ENCODE measurements around the gene LRRN2. TPM values are rescaled to one million over a fixed set of nuclear protein-coding genes. Genes with fewer than 3 reads are reported as not detected.
"Not testable (repeated sequence)": the region's sequence is repeated elsewhere in the genome, so short reads cannot be mapped to it uniquely, and the experiment has no call there.

LRRN2 gene
- total RNA-seq, 2 experiments from 2014 or later: 0.15 TPM; not detected in 1

DNA sequence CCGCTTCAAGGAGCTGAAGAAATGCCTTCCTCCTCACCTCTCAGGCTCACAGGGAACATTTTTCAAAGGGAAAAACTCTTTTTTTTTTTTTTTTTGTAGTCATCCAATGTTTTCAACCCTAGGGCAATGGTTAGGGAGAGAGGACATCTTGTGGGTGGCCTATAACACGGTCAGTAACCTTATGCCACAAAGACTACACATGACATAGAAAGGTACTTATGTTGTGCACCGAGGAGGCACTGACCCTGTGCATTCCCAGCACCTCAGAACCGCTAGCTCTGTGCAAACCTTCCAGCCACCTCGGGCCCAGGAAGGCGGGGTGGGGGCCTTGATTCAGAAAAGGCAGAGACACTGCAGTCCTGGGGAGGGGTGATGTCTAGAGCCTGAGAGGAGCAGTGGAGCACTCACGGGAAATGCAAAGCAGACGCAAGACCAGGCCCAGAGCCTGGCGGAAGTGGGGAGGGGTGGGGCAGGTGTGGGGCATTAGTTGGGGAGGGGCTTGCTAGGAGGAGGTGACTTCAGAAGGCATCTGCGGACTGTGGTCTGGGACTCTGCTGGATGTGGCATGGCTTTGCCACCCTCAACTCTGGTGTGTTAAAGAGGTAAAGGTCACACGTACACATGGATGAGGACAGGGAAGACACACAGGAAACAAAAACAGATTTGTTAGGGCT is 100.7 kb downstream of the LRRN2 start:
- CTCF ChIA-PET: interaction anchor here (0.5 kb wide), 1 partner anchor 686 kb away, joined by 5 read pairs; no protein-coding TSS in a partner anchor
- POLR2A ChIA-PET: no interaction called here

DNA sequence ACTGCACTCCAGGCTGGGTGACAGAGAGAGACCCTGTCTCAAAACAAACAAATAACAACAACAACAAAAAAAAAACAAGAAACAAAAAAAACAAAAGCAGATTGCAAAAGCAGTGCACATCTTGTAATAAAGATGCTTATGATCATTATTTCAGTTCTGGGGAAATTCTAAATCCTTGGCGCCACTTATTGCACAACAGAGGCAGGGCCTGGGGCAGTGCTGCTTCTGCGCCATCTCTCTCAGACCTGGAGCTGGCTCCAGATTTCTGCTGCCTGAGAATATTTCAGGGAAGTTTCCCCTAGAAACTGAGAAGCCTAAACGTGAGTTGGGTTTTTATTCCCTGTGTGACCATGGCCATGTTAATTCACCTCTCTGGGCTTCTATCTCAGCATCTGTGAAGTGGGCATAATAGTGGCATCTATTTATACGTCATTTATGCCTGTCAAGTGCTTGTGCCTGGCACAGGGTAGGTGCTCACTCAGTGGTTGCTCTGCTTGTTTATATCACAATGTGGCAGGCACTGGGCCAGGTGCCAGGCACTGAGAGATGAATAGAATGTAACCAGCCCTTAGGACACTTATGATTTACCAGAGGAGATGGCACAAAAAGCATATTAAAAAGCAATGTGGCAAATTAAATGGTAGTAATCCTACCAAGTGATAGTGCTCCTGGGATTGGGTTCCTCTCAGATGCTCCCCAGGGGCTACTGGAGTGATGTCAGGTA is 101.5 kb downstream of the LRRN2 start:
- CTCF ChIA-PET: interaction anchor here (0.5 kb wide), 1 partner anchor 685 kb away, joined by 5 read pairs; no protein-coding TSS in a partner anchor
- POLR2A ChIA-PET: no interaction called here

DNA sequence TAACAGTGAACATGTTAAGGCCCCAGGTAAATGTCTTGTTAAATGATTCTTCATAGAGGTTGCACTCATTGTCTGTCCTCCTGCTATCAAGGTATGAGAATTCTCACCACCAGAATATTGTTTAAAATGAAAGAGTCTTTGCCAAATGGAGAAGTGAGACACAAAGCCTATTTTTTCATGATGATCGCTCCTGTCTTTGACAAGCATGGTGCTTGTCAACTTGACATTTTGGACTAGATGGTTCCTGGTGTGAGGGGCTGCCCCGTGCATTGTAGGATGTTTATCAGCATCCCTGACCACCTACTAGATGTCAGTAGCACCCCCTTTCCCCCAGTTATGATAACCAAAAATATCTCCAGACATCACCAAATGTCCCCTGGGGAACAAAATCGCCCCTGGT is 103.8 kb downstream of the LRRN2 start:
- ChIA-PET CTCF (no interaction called here), POLR2A (no interaction called here)

DNA sequence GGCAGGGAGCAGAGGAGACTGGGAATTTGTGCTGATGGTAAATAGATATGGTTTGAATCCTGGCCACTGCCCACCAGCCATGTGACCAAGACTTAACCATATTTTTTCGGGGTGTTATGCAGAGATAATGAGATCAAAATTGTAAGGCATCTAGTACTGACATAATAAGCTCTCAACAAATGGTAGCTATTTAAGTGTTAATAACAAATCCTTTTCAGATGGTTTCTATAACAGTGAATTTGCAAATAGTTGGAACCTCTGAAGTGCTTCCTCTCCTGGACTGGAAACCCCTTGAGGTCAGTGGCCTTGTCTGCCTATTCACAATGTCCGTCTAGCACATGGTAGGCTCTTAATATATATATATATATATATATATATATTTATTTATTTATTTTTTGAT is 104.7 kb downstream of the LRRN2 start:
- ChIA-PET POLR2A (no interaction called here), CTCF (interaction anchor here (0.7 kb wide), 1 partner anchor 9 kb away, joined by 3 read pairs; no protein-coding TSS in a partner anchor)

DNA sequence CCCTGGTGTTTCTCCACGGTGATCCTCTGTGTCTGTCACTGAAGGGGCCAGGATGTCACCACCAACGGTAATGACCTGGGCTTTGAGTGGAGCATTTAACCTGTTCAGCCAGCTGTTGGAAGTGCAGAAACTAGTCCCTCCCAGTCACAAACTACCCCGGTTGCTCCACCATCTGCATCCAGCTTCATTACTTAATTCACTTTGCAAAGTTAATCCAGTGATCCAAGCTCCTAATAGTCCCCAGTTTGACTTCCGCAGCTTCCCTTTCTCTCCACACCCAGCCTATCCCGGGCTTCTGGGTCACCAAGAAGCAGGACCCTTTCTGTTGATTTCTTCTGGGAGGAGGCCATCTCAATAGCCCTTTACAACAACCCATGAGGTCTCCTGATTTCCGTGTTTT is 105.9 kb downstream of the LRRN2 start:
- CTCF ChIA-PET: no interaction called here
- POLR2A ChIA-PET: no interaction called here

DNA sequence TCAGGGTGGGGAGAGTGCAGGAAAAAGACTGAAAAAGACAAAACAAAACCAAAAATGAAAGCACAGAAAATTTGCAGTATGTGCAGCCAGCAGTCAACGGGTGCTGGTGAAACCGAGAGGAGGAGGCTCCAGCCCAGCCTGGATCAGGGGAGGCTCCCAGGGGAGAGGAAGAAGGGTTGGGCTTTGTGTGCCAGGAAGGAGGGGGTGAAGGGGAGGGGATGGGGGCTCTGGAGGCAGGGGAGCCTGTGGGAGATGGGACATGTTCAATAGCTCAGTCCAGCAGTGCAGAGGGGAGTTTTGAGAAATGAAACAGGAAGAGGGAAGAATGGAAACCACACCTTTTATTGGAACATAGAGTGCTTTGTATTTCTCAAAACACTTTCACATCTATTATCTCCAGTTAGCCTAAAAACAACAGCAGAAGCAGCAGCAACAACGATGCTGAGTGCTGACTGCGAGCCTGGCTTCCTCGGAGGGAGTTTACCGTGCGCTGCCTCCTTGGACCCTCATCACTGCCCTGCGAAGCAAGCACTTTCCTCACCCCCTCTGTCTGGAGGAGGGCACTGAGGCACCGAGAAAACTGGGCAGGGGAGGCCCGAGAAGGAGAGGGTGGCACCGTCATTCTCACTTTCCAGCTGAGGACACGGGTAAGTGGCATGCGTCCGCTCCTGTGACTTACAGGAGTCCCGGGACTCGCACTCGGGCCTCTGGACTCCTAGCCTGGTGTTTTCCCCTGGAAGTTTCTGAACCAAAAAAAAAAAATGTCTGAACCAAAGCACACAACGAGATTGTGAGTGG is 106.5 kb downstream of the LRRN2 start:
- CTCF ChIA-PET: interaction anchor here (1.7 kb wide), 1 partner anchor 228 kb away, joined by 5 read pairs; no protein-coding TSS in a partner anchor
- POLR2A ChIA-PET: no interaction called here

DNA sequence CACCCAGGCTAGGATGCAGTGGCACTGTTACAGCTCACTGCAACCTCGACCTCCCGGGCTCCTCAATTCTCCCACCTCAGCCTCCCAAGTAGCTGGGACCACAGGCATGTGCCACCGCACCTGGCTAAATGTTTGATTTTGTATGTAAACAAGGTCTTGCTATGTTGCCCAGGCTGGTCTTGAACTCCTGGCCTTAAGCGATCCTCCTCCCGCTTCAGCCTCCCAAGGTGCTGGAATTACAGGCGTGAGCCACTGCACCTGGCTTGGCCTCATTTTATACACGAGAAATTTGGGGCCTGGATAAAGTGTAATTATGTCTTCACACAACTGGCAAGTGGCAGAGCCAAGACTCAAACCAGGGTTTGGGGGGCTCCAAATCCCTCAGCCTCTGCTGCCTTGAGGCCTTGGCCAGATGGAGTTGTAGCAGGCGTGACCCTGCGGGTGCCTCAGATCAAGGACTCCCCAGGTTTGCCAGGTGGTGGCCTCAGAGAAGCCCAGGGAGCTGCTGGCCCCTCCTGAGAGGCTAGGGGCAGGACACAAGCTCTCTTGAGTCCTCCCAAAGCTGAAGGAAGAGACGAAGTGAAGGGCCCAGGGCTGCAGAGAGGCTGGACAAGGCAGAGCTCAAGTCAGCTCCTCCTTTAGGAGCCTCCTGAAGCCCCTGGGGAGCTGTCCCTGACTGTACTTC is 107.6 kb downstream of the LRRN2 start:
- POLR2A ChIA-PET: no interaction called here
- CTCF ChIA-PET: interaction anchor here (1.0 to 1.7 kb wide), 2 partner anchors 168 to 229 kb away, joined by 3 to 5 read pairs; no protein-coding TSS in a partner anchor

DNA sequence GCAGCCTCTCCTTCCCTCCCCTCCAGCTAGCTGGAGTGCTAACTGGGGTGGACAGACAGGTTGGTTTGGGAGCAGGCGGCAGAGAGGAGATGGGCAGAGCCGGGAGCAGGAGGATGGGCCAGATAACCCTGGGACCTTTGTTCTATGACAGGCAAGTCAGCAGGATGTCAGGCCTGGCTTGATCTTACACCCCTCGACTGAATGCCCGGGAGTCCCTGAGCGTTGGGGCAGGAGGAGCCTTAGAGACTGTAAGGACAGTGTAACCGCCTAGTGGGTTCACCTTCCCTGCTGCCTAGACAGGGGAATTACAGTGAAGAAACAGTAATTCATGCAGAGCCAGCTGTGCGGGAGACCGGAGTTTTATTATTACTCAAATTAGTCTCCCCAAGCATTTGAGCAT is 109.1 kb downstream of the LRRN2 start:
- POLR2A ChIA-PET: no interaction called here
- CTCF ChIA-PET: no interaction called here

DNA sequence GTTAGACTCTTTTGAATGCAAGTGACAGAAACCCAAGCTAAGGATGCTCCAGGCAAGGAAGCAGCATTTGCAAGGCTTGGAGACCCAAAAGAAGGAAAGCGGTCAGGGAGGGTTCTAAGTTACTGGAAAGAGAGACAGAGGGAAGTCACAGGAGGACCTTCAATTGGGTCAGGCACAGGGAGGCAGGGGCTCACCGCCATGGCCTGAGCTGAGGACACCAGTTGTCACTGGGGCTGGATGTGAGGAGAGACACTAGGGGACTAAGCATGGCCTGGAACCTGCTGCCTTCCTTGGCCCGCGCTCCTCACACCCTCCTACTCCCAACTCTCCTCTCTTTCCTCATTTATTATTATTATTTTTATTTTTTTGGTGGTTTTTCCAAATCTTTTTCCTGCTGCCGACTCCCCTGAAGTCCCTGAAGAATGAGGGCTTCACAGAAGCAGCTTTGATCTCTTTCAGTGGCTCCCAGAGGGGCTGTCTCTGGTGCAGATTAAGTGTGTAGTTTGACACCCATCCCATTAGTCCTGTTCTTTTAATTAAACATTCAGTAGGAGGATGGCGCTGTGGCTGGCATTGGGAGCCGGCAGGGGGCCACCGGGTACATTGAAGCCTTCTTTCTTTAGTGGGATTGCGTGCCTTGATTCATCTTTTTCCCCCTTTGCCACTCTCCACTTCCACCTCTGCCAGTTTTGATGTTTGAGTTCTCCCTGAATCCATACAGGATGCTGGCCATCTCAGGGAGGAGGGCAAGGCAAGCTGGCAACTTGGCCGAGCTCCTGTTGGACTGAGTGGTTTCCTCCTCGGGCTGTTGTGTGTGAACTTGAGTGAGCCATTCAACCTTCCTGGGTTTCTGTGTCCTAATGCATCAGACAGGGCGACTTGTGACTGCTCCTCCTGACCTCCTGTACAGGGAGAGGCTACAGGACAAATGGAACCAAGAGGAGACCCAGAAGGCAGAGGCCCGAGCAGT is 110.0 kb downstream of the LRRN2 start:
- CTCF ChIA-PET: no interaction called here
- POLR2A ChIA-PET: no interaction called here

DNA sequence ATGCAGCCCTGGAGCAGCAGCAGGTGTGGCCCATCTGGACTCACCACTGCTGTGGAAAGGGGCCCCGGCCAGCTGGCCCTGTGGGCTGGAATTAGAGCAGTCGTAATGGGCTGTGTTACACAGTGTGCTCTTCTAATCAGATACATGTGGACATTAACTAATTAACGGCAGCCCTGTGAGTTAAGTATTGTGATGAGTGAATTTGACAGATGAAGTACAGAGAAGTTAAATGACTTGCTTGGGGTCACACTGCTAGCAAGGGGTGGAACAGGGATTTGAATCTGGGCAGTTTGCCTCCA is 110.7 kb downstream of the LRRN2 start:
- CTCF ChIA-PET: no interaction called here

DNA sequence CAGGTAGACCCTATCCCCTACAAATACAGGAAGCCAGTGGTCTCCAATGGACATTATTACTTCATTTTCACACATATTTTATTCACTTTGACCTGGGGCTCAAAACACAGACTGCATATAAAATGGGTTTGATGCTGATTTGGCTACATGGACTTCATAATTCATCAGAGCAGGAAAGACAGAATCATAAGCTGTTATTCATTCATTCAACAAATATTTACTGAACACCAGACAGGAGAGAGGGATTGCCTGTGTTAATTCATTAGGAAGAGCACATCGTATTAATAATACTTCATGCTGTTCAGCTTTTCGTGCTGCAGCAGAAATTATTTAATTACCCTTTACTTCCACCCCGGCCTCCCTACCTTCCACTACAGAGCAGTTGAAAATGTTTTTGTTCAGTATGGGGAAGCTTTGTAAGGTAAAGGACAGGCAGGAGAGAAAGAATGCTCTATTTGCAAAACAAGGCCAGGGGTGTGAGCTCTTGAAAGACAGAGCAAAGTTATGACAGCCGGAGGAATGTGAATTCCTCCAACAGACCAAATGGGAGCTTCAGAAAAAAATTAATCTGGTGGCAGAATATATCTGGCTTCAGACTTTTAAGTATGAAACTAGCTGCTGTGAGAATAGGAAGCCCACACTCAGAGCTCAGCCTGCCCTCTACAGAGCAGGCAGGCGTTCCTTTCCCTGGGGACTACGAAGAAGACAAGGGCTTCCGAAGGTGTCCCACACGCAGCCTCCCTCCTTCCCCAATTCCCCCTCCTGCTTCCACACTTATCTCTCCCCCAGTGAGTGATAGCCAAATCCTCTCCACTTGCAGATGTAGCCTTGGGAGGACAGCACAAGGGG is 111.3 kb downstream of the LRRN2 start:
- POLR2A ChIA-PET: no interaction called here
- CTCF ChIA-PET: no interaction called here

More for the DNA sequence above, 110.7 kb downstream of the LRRN2 start:
- POLR2A ChIA-PET: no interaction called here

DNA sequence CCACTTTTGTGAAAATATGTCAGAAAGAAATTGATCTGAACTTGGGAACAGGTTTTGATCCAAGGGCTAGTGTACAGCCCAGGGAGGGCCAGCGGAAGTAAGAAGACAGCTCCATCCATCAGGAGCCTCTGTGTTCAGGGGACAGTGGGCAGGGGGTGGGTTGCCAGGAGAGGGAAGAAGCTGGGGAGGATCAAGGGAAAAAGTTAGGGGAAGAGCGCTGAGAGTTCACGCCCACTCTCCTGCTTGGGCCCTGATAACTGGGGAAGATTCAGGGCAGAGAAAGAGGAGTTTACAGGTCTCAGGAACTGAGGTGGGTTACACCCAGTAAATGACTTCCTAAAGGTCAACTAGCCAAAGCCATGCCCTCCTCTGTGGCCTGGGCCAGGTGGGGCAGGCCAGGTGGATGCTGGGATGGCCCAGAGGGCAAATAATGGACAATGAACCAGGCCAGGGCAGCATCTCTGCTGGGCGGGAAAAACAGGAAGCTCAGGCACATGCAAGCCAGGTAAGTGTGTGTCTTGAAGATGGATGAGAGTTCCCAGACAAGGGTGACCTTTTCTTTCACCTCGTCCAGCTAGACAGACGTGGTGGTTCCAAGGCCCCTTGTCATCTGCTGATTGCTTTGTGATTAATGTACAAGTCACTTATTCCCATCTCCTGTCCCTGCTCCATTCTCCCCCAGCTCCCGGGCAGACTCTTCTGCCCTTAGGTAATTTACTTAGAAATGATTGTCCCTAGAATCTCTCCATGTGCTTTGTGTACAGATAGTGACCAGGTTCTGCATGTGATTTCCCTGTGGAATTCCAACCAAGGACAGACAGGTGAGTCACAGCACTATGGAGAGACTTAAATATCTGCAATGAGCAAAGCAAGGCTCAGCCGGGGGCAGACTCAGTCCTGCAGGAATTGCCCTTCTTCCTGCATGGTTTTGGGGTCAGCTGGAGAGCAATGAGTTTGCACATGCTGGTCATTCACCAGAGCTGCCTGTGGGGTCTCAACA is 112.3 kb downstream of the LRRN2 start:
- ChIA-PET POLR2A (no interaction called here), CTCF (interaction anchor here (0.7 to 1.6 kb wide), 2 partner anchors 234 to 329 kb away, joined by 3 read pairs; no protein-coding TSS in a partner anchor)

DNA sequence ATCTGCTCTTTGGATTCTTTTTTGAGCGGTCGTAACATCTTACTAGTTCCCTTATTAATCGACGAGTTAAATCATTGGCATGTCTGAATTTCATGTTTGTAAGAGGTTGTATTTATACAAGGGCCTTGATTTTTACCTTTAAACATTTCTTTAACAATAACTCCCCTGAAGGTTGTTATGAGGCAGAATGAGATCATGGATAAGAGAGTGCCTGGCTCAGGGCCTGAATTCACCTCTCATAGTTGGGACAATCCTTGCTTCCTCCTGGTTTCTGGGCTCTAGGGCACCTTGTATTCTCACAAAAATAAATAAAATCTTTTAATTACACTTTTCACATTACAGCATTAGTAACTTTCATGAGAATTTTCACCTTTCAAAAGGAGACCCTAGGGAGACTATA is 113.9 kb downstream of the LRRN2 start:
- POLR2A ChIA-PET: no interaction called here
- CTCF ChIA-PET: interaction anchor here (1.2 kb wide), 1 partner anchor 235 kb away, joined by 3 read pairs; no protein-coding TSS in a partner anchor

DNA sequence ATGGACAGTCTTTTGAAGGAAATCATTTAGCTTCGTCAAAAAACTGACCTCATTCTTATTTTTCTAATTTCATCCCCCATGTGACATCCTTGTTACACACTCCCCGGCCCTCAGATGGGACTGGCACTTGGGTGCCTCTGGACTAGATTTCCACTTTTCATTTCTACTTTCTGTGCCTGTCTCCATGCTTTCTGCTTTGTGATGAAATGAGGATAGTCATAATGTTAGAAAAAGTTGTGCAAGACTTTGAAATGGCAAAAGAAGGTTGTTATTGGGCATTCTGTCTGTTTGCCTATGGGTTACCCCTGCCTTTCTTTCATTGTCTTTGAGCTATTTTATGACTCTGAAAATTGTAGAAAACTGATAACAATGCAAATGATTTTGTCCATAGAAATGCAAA is 114.4 kb downstream of the LRRN2 start:
- ChIA-PET CTCF (interaction anchor here (1.2 kb wide), 1 partner anchor 236 kb away, joined by 3 read pairs; no protein-coding TSS in a partner anchor), POLR2A (no interaction called here)

DNA sequence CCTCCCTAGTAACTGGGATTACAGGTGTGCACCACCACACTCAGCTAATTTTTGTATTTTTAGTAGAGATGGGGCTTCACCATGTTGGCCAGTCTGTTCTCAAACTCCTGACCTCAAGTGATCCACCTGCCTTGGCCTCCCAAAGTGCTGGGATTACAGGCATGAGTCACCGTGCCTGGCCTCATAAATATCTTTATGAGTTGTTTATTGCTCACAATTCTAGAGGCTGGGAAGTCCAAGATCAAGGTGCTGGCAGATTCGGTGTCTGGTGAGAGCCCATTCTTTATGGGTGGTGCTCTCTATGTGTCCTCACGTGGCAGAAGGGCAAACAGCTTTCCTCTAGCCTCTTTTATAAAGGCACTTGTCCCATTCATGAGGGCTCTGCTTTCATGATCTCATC is 115.5 kb downstream of the LRRN2 start:
- CTCF ChIA-PET: interaction anchor here (1.5 to 5.1 kb wide), 2 partner anchors 178 to 237 kb away, joined by 3 to 50 read pairs; no protein-coding TSS in a partner anchor
- POLR2A ChIA-PET: not testable (repeated sequence)

DNA sequence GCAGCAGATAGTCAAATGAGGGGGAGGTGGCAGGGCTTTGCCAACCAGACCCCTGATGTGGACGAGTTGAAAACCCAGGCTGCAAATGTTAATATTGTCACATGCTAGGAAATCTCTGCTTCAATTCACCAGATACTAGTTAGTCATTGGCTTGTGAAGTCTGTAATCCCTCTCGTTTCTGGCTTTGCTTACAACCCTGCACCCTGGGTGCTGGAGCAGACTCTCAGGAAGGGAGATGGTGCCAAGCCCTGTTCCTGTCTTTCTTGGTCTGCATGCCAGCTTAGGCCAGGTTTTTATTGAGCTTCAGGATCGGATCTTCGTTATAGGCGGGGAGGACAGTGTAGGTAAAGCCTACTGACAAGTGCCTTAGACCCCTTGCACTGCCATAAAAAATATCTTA is 116.1 kb downstream of the LRRN2 start:
- POLR2A ChIA-PET: no interaction called here

More for the DNA sequence above, 116.1 kb downstream of the LRRN2 start:
- CTCF ChIA-PET: interaction anchor here (1.5 to 5.1 kb wide), 2 partner anchors 178 to 238 kb away, joined by 3 to 50 read pairs; no protein-coding TSS in a partner anchor

Data from activated CD8-positive, alpha-beta memory T cell treated with anti-CD3 and anti-CD28 coated beads for 36 hours (primary cell).